GM19438 (cell line): ENCODE measurements around the gene CDCA3.

ENCODE experiments used
- ATAC-seq: cut with Tn5 transposase; IDR thresholded peaks from one replicate; pipeline ENCODE4 v1.9.1; 2021; ENCODE audit warnings: low read depth; ENCODE audit not compliant: unreplicated experiment

The CDCA3 gene

GRCh38 chr12:6834873-6835272 lies 16.2 kb downstream of the CDCA3 start:
- no peak for ATAC-seq

- no peak for ATAC-seq
Measured at GRCh38 chr12:6834254-6834653, 16.8 kb downstream of the CDCA3 start.

DNA sequence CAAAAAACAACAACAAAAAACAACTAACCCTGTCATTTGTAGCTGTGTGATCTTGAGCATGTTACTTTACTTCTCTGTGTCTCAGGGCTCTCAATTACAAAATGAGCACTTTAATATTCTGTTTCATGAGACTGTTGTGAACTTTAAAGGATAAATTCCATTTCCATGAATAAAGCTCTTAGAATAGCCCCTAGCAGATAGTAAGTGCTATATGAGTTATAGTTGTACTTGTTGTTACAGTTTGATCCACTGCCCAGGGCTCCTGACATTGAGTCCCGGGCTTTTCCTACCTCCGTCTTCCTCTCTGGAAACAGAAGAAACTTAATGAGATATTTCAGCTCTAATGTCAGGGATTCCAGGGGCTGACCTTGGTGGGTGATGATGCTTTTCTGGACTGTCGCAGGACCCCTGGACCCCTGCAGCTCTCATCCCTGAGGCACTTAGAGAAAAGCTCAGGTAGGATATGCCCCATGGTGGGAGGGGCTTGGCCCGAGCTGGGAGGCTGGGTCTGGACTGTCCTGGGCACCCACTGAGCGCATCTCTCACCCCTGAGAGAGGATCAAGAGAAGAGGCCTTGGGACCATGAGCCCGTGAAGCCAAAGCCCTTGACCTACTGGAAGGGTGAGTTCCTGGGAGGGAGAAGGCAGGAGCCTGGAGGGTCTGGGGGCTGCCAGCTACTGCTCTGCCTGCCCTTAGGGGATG lies 17.7 kb downstream of the CDCA3 start:
- ATAC-seq = no peak

GRCh38 chr12:6832125-6832524 lies 19.0 kb downstream of the CDCA3 start:
- no peak for ATAC-seq

DNA sequence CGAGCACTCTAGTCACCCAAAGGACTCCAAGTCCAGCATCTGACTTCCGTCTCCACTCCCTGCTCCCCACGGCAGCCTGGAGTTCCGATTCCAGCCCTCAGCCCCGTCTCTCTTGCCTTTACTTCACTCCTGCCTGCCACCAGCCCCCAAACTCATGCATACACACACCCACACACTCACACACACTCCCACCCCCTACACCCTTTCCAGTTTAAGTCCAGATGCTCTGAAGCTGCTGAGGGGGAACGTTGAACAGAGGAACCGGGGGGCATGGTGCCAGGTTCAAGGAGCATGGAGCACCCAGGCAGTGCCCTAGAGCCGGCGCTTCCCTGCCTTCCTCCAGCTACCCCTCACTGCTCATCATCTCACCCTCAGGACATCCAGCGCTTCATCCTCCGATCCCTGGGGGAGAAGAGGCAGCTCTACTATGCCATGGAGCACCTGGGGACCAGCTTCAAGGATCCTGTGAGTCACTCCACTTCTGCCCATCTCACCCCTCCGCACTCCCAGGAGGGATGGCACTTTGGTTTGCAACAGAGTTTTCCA lies 19.6 kb downstream of the CDCA3 start:
- no peak for ATAC-seq

- no peak for ATAC-seq
Measured at GRCh38 chr12:6830999-6831398, 20.1 kb downstream of the CDCA3 start.

- no peak for ATAC-seq
Measured at GRCh38 chr12:6830286-6830890, 20.7 kb downstream of the CDCA3 start.

- ATAC-seq = no peak
Measured at GRCh38 chr12:6829536-6830220, 21.4 kb downstream of the CDCA3 start.

DNA sequence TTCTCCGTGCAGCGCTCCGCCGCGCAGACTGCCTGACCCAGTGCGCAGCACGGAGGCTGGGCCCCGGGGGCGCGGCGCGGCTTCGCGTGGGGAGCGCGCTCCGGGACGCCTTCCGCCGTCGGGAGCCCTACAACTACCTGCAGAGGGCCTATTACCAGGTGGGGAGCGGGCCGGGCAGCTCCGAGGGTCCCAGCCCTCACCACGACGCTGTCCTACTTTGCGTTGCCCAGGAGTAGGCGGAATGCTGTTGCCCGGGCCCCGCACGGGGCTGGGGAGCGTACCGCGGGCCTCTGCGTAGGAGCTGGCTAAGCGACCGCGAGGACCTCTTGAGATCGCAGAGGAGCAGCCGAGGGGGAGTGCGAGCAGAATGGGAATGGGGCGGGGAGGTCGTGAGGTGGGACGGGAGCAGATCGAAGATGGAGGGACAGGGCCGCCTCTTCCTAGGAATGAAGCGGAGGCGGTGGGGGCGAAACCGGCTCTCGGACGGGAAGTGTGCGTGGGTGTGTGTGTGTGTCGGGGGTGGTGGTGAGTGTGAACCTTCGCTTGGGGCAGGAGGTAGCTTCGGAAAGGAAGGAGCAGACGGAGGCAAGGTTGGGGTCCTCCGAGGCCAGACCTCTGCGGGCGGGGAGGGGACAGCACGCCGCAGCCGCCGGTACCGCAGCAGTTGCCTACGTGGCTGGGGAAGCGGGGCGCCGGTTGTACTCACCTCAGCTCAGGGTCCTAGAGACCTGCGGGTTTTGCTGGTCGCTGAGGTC lies 22.1 kb downstream of the CDCA3 start:
- no peak for ATAC-seq

DNA sequence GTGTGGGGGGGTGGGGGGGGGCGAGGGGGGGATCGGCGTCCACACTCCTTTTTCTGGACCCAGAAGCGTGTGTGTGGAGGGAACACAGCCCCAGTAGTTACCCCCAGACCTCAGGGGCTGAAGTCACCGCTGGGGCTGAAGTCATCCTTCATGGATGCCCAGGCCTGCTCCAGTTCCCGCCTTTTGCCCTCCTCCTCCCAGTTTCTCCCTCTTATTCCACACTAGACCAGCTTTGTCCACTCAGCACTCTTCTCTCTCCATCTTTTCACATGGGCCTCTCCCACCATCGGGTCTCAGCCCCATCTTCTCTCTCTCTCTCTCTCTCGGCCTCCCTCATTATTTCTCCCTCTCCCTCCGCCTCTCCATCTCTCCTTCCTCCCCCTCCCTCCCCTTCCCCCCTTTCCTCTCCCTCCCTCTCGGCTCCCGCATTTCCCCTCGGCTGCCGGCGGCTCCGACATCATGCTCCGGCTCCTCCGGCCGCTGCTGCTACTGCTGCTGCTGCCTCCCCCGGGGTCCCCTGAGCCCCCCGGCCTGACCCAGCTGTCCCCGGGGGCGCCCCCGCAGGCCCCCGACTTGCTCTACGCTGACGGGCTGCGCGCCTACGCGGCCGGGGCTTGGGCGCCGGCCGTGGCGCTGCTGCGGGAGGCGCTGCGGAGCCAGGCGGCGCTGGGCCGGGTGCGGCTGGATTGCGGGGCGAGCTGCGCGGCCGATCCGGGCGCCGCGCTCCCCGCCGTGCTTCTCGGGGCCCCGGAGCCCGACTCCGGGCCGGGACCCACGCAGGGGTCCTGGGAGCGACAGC lies 22.9 kb downstream of the CDCA3 start, which contains the start of gene P3H3:
Gene P3H3, plus strand, starts transcription at position 426 of the 799 bp plus-strand sequence. Its CDS starts 34 bp downstream, at position 460.
- ATAC-seq = no peak

DNA sequence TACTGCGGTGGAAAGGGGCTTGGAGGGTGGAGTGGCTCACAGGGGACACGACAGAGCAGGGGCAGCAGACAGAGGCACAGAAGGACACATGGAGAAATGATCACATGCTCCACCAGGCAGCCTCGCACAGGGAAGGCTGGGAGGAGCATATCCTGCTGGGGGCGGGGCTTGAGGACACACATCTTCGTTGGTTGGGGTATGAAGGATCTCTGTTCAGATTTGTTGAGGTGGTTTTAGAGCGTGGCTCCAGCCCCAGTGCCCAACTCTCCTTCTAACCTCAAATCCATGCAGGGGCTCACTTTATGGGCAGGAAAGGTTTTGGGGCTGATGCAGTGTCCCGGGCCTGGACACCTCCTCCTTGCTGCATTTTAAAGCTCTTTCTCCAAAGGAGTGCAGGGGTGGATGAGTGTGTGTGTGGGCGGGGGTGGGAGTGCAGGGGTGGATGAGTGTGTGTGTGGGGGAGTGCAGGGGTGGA lies 23.6 kb downstream of the CDCA3 start:
- no peak for ATAC-seq

- no peak for ATAC-seq
Measured at GRCh38 chr12:6826734-6827436, 24.2 kb downstream of the CDCA3 start.

- no peak for ATAC-seq
Measured at GRCh38 chr12:6826125-6826733, 24.9 kb downstream of the CDCA3 start.

DNA sequence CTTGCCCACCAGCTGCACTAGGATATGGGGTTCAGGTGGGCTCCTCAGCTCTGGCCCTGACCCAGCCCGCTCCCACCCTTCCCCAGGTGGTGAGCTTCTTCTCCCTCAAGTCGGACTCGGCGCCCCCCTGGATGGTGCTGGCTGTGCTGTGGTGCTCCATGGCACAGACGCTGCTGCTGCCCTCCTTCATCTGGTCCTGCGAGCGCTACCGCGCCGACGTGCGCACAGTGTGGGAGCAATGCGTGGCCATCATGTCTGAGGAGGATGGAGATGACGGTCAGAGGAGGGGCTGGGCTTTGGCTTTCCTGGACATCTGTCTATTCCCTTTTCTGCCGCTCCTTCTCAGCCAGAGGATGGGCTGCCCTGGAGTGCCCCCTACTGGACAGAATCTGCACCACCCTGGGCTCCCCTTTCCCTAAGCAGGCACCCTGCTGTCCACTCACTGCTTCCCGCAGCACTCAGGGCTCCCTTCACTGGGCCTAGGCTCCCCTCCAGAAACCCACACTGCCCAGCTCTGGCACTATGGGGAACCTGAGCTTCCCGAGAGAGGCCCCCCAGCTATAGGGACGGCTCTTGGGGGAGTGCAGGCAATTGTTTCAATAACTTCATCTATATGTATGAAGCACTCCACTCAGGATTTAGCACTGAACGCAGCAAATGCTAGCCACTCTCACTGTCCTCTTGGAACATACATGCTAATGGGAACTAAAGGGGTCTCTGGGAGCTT lies 25.5 kb downstream of the CDCA3 start:
- ATAC-seq = no peak

GRCh38 chr12:6824901-6825381 lies 26.1 kb downstream of the CDCA3 start:
- ATAC-seq = no peak

DNA sequence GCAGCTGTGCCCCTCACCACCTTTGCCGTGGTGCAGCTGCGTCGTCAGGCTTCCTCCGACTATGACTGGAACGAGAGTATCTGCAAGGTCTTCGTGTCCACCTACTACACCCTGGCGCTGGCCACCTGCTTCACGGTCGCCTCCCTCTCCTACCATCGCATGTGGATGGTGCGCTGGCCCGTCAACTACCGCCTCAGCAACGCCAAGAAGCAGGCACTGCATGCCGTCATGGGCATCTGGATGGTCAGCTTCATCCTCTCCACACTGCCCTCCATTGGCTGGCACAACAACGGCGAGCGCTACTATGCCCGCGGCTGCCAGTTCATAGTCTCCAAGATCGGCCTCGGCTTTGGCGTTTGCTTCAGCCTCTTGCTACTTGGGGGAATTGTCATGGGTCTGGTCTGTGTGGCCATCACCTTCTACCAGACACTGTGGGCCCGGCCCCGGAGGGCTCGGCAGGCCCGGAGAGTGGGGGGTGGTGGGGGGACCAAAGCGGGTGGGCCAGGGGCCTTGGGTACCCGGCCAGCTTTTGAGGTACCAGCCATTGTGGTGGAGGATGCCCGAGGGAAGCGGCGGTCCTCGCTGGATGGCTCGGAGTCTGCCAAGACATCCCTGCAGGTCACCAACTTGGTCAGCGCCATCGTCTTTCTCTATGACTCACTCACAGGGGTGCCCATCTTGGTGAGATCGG lies 26.9 kb downstream of the CDCA3 start:
- no peak for ATAC-seq
